Keratinocyte (primary cell): ENCODE data around the gene CDK14. TPM values are rescaled to one million over a fixed set of nuclear protein-coding genes. Genes with fewer than 3 reads are reported as not detected.

Experiments used
- DNase-seq: peaks from one replicate; pipeline ENCODE4 v3.0.0-alpha.2; 2011; ENCODE audit warnings: low read depth, missing footprints, low spot score
- FAIRE-seq: peaks from 2 replicates; lab custom pipeline; 2011; peaks lifted over from hg19 to GRCh38; lab: Jason Lieb, UNC
- H2AFZ ChIP-seq: 2 replicates; pipeline ENCODE4 v1.6.0; 2012; ENCODE audit warnings: low read length, control low read depth, inconsistent platforms; ENCODE audit not compliant: control insufficient read depth
- H3K27ac ChIP-seq: 2 replicates; pipeline ENCODE4 v1.5.1; 2011; ENCODE audit warnings: low read length; ENCODE audit not compliant: control insufficient read depth, insufficient read depth
- H3K27me3 ChIP-seq: 3 replicates; pipeline ENCODE4 v1.6.0; 2011; ENCODE audit warnings: low read length; ENCODE audit not compliant: control insufficient read depth, insufficient read depth; ENCODE audit errors: extremely low read depth
- H3K36me3 ChIP-seq, 2 experiments: 2 replicates in 1 of 2; 3 replicates in 1 of 2; pipeline ENCODE4 v1.5.1; 2011; ENCODE audit warnings: low read length in 2 of 2, mild to moderate bottlenecking in 1 of 2; ENCODE audit not compliant: control insufficient read depth in 2 of 2, insufficient read depth in 2 of 2; ENCODE audit errors: extremely low read depth in 1 of 2
- H3K4me1 ChIP-seq: 3 replicates; pipeline ENCODE4 v1.5.1; 2011; ENCODE audit warnings: low read length; ENCODE audit not compliant: control insufficient read depth, insufficient read depth; ENCODE audit errors: extremely low read depth
- H3K4me2 ChIP-seq: 3 replicates; pipeline ENCODE4 v1.6.0; 2011; ENCODE audit warnings: low read depth, low read length; ENCODE audit not compliant: control insufficient read depth, insufficient read depth; ENCODE audit errors: extremely low read depth
- H3K4me3 ChIP-seq, 3 experiments: fragments of 200-600 bp in 1 of 3; sonication (generic) in 1 of 3; 2 replicates in 2 of 3; 3 replicates in 1 of 3; pipeline ENCODE4 v1.5.1; 2011 to 2016; ENCODE audit warnings: low read length in 3 of 3, mild to moderate bottlenecking in 3 of 3, control low read depth in 2 of 3, inconsistent platforms in 1 of 3, low read depth in 1 of 3, mixed read lengths in 1 of 3, mixed run types in 1 of 3, moderate library complexity in 1 of 3; ENCODE audit not compliant: control insufficient read depth in 2 of 3, insufficient read depth in 2 of 3; ENCODE audit errors: extremely low read depth in 1 of 3
- H3K79me2 ChIP-seq: 2 replicates; pipeline ENCODE4 v1.6.0; 2012; ENCODE audit warnings: low read length; ENCODE audit not compliant: control insufficient read depth, insufficient read depth
- H3K9ac ChIP-seq: 3 replicates; pipeline ENCODE4 v1.6.0; 2011; ENCODE audit warnings: low read length; ENCODE audit not compliant: control insufficient read depth, insufficient read depth; ENCODE audit errors: extremely low read depth
- H3K9me1 ChIP-seq: 3 replicates; pipeline ENCODE4 v1.6.0; 2011; ENCODE audit warnings: low read length; ENCODE audit not compliant: control insufficient read depth, insufficient read depth; ENCODE audit errors: extremely low read depth
- H3K9me3 ChIP-seq: 2 replicates; pipeline ENCODE4 v1.5.1; 2012; ENCODE audit warnings: low read depth, low read length; ENCODE audit not compliant: control insufficient read depth
- H4K20me1 ChIP-seq: 3 replicates; pipeline ENCODE4 v1.6.0; 2011; ENCODE audit warnings: low read length; ENCODE audit not compliant: control insufficient read depth, insufficient read depth; ENCODE audit errors: extremely low read depth
- CTCF ChIP-seq, 3 experiments: IDR thresholded peaks in 1 of 3; conservative IDR thresholded peaks in 1 of 3; optimal IDR thresholded peaks in 1 of 3; 2 replicates in 2 of 3; 3 replicates in 1 of 3; pipeline versions ENCODE3 to v1.5.1; 2011; ENCODE audit warnings: low read length in 3 of 3, mild to moderate bottlenecking in 3 of 3, moderate library complexity in 2 of 3, control low read depth in 1 of 3, inconsistent platforms in 1 of 3; ENCODE audit not compliant: insufficient read depth in 2 of 3; ENCODE audit errors: extremely low read depth in 1 of 3
- EZH2 ChIP-seq: IDR thresholded peaks from one replicate; pipeline ENCODE4 v1.6.1; 2012; ENCODE audit warnings: inconsistent platforms, mild to moderate bottlenecking, low read length, moderate library complexity
- dilution Hi-C: fragments of 300-500 bp; cut with MboI; formaldehyde crosslinking; loops from one replicate; pipeline ENCODE4 v1.7.0; 2020; ENCODE audit warnings: low sequenced_read_pairs; ENCODE audit not compliant: extremely low pct_ligation_motif_present
- polyA plus RNA-seq, 5 experiments: library from polyadenylated mRNA; depleted of rRNA in 3 of 5; stranded (reverse) in 3 of 5; stranded (forward) in 1 of 5; unstranded in 1 of 5; fragments of >200 nt; gene quantifications; 1 replicate in 1 of 5; 2 replicates in 3 of 5; 3 replicates in 1 of 5; pipeline versions ENCODE4 v1.2.1 to v1.2.3, GENCODE V29; 2011 to 2012; ENCODE audit warnings: missing spikeins in 2 of 5, low read depth in 1 of 5, low replicate concordance in 1 of 5

The CDK14 gene
- polyA plus RNA-seq, 1 donor (not counting 4 experiments of a cell fraction or from before 2014, with no cell fraction given): 4.0 TPM

- Histone ChIP-seq H4K20me1 (no peaks in the 10 kb centered on the region), H3K9me1 (no peaks in the 10 kb centered on the region), H3K9ac (no peak overlapping the region), H3K4me3 (no peak overlapping the region), H3K9me3 (no peaks in the 10 kb centered on the region), H3K79me2 (no peaks in the 10 kb centered on the region), H2AFZ (no peak overlapping the region), H3K27ac (no peak overlapping the region), H3K27me3 (no peaks in the 10 kb centered on the region), H3K4me2 (no peak overlapping the region), H3K4me1 (no peaks in the 10 kb centered on the region), H3K36me3 (no peaks in the 10 kb centered on the region)
- TF ChIP-seq EZH2 (no peak), CTCF (optimal IDR thresholded peaks at IDR 0.05 in 1 of 3, IDR thresholded peaks at IDR 0.05 in 1 of 3, conservative IDR thresholded peaks at IDR 0.05 in 1 of 3; ENCODE audit: extremely low read depth in 1 of 3, insufficient read depth in 2 of 3, low read length in 3 of 3) (no peak)
- DNase-seq: no peak
- no peak for FAIRE-seq
- dilution Hi-C loops: no loop called here
Observed at GRCh38 chr7:91109200-91109599, 513.1 kb downstream of the CDK14 start.

- Histone ChIP-seq H3K9me1 (no peaks in the 10 kb centered on the region), H3K27me3 (no peaks in the 10 kb centered on the region), H3K4me3 (no peak overlapping the region), H3K9ac (no peak overlapping the region), H4K20me1 (no peaks in the 10 kb centered on the region), H3K79me2 (no peaks in the 10 kb centered on the region), H3K9me3 (no peaks in the 10 kb centered on the region), H3K36me3 (no peaks in the 10 kb centered on the region), H3K4me2 (no peak overlapping the region), H2AFZ (no peak overlapping the region), H3K4me1 (no peaks in the 10 kb centered on the region), H3K27ac (no peak overlapping the region)
- FAIRE-seq (no peak), DNase-seq (no peak)
- TF ChIP-seq EZH2 (no peak), CTCF (optimal IDR thresholded peaks at IDR 0.05 in 1 of 3, IDR thresholded peaks at IDR 0.05 in 1 of 3, conservative IDR thresholded peaks at IDR 0.05 in 1 of 3; ENCODE audit: extremely low read depth in 1 of 3, insufficient read depth in 2 of 3, low read length in 3 of 3) (no peak)
- dilution Hi-C loops: no loop called here
Observed at GRCh38 chr7:91112902-91113341, 516.8 kb downstream of the CDK14 start.
